Central memory CD4-positive, alpha-beta T cell (primary cell): ENCODE results near the gene EXOC6B.

ENCODE experiments used
- DNase-seq: peaks from one replicate; pipeline ENCODE4 v3.0.0; 2022

Gene EXOC6B

DNA sequence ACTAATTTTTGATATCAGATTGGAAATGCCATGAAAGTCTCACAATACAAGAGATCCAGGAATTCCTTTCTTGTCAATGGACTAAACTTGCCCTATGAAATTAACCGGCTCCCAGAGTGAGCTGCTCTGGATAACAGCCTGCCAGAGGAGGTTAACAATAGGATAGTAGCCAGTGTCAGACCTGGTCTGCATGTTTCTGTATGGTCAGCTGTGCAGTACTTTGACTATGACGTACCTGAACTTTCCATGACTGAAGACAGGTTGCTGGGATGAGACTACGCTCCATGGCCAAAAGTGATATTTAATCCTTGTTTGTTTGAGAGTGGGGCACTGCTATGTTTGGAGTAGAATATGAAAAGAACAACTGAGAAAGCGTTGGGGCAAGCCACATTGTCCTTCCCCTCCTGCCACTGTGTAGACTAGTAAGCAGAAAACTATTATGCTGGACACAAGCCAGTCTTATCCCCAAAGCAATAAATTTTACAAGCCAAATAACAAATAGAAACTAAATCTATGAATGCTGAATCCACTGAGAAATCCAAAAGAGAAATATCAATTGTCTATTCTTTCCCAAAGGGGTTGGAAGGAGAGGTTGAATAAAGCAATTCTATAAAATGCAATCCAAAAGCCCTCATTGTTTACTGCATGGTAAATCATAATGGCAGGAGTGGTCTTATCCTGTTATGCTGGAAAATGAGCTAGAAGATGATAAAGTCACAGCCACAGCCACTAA lies 562.6 kb downstream of the EXOC6B start:
- no peak for DNase-seq

DNA sequence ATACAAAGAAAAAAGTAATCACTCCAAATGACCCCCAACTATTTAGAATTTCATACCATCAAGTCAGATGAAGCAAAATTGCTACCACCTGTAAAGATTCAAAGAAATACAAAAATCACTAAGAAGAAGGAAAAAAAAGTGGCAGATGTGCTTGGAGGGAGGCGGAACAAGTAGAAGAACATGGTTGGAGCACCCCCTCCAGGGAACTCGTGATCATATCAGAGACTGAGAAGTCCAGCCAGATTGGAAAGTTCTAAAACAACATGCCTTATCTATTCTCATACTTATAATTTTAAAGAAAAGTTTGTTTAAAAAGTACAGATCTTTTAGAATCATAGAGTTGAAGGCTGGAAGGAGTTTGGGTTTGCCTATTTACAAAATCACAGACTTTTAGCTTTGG lies 564.8 kb downstream of the EXOC6B start:
- DNase-seq, result no peak

DNA sequence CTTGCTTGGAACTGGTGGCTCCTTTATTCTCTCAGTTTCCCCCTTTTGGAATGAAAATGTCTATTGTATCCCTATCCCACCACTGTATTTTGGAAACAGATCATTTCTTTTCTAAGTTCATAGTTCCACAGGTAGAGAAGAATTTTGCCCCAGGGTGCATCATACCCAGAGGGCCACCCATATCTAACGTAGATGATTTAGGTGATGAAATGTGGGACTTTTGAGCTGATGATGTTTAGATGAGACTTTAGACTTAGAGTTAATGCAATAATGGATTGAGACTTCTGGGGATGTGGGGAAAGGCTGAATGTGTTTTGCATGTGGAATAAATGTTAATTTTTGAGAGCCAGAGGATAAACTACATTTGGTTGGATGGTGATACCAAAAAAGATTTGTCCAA lies 570.3 kb downstream of the EXOC6B start:
- DNase-seq, result no peak

DNA sequence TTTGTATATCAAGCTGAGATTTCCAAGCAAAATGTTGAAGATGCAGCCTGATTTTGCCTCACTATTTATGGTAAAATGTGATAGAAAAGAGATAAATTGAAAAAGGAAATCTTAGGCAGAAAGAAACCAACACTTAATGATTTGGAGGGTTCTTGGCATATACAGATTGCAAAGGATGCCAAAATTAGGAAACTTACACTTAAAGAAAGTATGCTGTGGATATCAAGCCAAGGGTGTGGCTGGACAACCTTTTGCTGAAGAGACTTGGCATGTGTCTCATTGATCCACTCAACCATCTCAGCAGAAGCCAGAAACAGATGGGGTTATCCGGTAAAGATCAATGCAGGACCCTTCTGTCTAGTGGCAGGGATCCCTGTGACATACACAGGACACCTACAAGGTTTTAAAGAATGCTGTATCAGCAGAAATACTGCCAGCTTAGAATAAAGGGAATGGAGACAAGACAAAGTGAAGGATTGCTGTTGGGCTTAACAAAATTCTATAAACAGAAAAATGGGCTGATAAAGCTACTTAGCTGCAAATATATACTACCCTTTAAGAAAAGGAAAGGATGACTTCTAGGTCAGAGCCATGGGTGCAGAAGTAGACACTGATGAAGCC lies 570.9 kb downstream of the EXOC6B start:
- no peak for DNase-seq

DNA sequence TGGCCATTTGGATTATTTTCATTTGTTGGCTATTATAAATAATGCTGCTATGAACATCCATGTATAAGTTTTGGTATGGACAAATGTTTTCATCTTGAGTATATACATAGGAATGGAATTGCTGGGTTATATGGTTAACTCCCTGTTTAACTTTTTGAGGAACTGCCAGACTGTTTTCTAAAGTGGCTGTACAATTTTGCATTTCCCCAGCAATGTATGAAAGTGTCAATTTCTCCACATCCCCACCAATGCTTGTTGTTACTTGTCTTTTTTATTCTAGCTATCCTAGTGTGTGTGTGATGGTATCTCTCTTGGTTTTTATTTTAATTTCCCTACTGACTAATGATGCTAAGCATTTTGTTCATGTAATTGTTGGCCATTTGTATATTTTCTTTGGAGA lies 587.5 kb downstream of the EXOC6B start:
- no peak for DNase-seq

DNA sequence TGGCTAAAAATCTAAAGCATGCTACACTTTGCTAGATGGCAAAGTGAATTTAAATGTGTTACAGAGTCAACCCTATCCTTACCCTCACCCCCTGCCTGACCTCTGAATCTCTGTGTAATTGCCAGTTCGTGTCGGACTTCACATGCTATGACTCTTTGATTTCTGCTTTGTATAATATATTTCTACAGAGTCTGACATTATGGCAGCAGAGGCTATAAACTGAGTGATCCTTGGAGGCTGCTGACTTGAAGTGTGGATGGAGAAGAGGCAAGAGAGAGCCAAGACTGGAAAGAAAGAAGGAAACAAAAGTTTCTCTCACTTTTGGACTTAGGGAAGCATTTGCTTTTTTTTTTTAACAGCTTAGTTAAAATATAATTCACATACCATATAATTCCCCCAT lies 588.3 kb downstream of the EXOC6B start:
- DNase-seq, result no peak

DNA sequence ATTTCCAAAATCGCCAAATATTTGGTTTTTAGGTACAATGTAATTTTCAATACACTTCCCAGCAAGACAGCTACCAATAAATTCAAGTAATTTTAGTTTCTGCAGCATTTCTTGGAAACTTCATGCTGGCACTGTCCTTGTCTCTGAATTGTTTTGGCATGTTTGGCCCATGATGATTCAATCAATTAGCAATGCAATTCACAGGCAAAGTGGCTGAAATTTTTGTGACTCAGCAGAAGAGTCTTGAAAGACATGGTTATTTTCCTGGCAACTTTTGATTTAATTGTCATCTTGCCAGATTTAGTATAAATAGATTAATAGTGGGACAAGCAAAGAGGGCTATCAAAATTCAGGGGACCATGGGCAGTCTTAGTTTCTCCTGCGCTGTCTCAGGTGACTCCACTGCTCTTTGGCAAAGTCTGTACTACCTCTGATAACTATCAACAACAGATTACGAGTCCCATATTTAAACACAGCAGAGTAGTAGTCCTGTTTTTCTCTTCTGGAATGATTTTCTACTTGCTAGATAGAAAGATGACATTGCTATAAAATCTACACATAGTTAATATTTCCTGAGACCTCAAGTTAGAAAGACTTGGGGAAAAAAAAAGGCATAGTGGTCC lies 589.3 kb downstream of the EXOC6B start:
- DNase-seq, result no peak

DNA sequence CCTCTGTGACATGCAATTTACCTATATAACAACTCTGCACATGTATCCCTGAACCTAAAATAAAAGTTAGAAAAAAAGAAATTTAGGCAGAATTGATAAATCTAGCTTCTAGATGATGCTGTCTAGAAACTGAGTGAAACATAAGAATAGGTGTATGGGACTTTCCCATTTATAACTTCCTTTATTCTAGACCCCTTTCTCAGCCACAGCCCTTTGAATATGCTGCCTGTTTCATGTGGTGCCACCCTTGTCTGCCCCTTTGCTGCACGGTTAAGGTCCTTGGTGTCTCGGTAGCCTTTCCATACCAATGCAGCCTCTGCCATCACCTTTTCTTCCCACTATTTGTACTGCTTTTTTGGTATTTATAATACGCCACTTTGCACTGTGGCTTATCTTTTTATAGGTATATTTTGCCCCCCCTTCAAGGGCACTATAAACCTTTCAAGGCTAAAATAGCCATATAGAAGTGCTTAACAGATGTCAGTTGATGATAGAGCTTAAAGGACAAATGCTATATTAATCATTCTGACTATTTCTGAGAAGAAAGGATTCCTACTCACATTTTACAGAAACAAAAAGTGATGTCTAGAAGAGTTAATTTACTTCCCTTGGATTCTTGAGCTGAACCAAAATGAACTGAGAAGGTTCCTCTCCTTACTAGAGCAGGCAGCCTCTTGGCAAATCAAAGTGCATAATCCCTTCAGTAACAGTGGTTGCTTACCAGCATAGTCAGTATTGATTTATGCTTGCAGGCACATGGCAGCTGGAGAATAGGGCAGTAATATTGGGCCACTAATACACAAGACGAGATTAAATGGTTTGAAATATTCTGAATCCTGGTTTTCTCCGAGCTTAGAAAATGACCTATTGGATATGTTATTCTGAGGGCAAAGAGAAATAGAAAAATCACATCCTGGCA lies 590.1 kb downstream of the EXOC6B start:
- no peak for DNase-seq

DNA sequence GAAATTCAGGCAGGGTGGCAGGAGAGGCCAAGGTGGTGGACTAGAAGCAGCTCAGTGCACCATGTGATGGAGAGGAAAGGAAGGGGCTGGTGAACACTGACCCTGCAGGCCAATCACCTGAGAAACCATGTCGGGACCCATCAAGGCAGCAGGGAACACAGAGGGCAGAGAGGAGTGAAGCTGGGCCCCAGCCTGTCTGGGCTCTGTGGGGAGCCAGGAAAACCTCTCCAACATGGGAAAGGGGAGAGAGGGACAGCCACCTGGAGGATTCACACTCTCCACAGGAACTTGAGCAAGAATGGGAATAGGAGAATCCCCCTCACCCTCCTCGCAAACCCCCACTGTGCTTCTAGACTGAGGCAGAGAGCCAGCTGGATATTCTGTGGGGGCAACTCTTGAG lies 592.6 kb downstream of the EXOC6B start:
- DNase-seq, result no peak

DNA sequence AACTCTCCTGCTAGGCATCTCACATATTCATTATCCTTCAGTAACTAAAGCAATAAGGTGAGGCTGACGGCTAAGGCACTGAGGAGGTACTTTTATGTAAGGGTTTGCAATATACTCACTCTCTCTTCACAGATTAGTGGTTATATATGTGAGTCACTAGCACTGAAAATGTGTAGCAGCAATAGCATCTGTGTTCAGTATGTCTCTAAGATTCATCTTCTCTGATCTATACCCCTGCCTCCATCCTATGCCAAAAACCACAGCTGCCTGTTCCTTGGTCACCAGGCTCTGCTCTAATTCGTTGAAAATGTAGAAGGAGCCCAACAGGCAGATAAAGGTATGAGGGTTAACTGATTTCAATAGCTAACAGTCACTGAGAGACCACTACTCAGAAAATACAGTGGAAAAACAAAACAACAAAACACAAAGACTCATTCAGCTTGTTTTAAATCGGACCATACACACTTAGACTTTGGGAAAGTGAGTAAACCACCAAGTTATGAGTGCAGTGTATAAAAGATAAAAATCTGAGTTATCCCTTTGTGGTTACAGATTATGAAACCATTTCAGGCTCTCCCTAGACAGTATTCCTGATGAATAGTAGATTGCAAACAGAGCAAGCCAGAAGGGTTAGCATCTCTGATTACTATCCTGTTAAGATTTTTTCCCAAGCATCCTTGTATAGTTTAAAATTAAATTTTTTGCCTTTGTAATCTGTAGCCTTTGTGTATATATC lies 602.8 kb downstream of the EXOC6B start:
- DNase-seq, result no peak

DNA sequence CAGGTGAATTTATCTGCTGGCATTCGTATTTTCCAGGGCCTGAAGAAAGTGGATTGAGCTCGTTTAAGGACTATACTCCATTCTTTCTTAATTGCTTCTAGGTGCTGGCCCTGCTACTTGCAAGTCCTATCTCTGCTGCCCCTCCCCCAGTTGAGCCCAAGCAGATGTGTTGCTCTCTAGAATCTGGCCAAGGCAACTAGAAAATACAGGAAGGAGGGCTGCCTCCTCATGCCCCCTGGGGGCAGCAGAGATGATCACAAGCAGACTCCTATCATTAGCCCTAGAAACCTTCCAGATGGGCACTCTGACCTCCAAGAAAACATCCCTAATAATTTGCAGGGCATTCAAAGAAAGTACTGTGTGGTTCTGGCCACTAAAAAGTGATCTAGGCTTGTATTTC lies 605.7 kb downstream of the EXOC6B start:
- DNase-seq, result no peak

DNA sequence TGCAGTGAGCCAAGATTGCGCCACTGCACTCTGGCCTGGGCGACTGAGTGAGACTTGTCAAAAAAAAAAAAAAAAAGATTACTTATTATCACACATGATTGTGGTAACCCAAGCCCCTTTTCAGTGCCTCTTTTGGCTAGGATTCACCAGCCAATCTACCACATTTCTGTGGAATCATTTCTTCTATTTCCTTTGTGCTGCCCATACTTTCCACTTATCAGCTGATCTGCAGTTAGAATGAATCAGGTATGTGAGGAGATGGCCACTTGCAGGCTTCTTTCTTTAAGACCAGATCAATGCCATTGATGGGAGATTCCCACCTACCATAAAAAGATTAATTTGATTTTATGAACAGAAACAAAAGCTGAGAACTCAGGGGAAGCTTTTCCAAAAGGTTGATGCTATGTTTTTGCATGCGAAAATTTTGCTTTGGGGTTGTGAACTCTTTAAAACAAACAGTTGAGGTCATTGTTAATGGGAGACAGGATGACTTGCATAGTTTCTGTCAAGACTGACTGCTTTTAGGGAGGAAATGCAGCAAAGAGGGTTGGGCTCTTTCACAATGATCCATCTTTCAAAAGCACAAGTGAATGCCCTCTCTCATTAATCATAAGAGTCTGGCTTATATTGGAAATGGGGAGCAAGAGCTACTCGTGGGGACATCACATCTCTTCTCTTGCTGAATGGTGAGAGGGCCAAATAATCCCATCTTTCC lies 611.2 kb downstream of the EXOC6B start:
- no peak for DNase-seq

DNA sequence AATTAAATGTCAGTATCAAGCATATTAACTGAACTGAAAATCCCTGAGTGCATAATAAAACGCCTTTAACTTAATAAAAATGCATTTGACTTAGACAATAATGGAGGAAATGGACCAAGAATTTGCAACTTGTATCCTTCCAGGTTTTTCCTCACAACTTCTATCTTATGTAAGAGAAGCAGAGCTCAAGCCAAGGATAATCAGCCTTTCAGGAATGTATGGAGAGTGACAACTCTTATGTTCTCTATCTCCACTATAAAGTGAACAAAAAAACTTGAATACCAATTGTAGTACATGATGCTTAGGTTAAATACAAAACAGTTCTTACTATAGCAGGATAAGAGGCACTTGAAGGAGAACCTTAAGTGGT lies 613.4 kb downstream of the EXOC6B start:
- DNase-seq, result no peak

DNA sequence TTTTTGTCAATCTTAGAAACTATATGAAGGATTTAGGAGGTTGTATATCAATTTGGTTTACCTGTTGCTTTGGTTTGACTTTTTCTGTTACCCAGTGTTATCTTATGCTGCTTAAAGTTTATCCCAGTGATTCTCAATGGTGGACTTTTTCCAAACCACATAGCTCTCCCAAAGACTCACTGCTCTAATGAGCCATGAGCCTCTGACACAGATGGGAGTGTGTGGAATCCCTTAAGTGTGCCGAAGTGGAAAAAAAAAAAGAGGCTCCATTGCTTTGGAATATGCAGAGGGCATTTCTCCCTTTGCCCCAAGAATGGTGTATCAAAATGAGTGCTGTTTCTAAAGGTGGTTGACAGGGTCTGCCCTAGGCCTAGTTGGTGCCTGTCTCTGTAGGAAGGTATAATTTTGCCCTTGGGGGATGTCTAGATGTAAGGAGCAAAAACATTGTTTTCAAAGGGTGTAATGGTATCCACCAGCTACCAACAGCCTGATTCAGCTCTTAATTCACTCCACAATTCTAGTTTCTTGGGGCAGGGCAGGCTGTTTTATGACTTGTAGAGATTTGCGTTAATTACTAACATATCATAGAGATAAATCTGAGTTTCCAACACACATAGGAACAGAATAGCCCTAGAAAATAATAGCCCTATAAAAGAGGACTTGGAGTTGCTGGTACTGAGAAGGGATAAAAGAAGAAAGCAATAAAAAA lies 613.9 kb downstream of the EXOC6B start:
- no peak for DNase-seq

DNA sequence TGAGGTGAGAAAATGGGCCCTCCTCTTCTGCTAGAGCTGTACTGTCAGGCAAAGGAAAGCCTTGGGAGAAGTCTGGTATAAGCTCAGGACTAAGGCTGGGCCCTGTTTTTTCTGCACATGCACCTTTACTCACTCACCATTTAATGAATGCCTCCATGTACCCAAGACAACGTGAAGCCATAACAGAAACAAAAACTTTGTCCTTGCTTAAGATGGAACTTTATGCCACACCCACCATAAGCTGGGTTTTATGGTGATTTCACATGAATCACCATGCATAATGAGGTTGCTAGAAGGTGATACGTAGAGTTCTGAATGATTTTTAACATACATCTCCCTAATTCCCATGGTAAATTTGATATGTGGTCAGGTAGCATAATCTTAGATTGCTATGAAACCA lies 614.5 kb downstream of the EXOC6B start:
- no peak for DNase-seq

DNA sequence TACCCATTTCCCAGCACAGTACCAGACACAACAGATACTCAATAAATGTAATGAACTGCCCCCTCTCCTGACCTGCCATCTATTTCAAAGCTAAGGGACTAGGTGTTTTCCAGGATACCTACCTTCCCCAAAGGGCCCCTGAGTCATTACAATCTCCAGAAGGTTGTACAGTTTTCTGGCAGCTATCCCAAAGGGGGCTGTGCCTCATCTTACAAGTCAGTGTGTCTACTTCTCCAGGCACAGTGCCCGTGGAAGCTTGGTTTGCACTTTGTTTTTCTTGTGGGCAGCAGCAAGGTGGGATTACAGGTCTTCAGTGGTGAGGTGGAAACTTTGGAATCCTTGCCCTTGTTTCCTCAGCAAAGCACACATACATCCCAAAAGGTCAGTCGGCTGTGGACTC lies 615.4 kb downstream of the EXOC6B start:
- no peak for DNase-seq

DNA sequence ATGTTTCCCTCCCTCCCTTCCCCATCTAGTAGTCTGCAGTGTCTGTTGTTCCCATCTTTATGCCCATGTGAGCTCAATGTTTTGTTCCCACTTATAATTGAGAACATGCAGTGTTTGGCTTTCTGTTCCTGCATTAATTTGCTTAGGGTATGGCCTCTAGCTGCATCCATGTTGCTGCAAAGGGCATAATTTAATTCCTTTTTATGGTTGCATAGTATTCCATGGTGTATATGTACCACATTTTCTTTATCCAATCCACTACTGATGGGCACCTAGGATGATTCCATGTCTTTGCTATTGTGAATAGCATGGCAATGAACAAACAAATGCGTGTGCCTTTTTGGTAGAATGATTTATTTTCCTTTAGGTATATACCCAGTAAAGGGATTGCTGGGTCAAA lies 617.6 kb downstream of the EXOC6B start:
- no peak for DNase-seq

DNA sequence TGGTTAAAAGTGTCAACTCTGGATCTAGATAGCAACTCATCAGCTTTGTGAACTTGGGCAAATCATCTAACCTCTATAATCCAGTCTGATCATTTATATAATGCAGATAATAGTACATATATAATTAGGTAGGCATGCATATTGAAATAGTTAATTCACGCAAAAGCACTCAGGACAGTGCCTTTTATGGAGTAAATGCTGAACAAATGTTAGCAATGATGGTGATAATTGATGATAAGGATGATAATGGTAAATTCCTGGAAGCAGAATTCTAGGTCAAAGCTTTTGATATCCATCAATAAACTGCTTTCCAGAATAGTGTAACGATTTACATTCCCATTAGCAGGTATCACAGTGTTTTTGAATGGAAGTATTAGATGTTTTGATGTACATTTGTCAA lies 618.5 kb downstream of the EXOC6B start:
- no peak for DNase-seq

DNA sequence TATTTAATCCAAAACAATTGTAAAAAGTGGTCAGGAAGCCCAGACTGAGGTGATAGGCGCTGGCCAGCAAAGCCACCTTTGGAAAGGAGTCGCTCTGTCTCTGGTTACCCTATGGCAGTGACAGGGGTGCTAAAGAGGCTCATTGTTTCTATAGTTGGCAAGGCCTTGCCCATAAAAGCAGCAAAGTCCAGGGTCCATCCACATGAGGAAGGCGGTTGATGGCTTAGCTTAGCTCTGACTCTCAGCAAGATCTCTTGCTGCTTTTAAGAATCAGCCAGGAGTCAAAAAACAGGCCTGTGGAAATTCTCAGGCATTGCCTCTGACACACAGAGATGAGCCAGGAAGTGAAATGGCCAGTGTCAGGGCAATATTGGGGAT lies 620.3 kb downstream of the EXOC6B start:
- DNase-seq, result no peak

DNA sequence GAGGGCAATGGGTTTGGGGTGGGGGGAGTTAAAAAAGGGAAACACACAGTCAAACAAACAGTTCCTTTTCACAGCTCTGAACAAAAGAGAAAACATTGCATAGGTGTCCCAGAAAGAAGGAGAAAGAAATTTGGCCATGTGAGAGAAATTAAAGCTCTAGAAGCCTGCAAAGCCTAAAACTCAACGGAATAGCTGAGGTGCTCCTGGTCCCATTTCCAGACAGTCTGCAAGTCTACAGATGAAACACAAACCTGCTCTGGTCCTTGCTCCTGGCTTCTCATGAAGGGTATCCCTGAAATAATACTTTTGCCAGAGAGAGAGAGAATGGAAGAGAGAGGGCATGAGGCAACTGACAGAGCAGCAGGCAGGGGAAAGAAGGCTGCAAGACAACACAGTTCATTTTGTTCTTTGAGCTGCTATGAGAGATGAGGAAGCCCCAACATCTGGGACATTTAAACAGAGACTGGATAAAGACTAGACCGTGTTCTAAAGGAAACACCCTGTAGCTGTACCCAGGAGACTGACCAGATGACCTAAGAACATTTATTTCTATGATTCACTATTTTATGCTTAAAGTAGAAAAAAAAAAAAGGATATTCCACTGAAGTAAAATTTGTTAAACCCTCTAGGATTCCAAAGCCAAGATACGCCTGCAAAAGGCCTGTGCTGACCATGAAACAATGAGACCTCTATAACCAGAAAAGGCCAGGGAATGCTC lies 620.9 kb downstream of the EXOC6B start:
- no peak for DNase-seq
